Endothelial cell of umbilical vein (primary cell): ENCODE data around the gene DUSP28.

Source experiments
- EZH2 ChIP-seq: IDR thresholded peaks from 2 replicates; pipeline ENCODE4 v1.6.1; 2012; ENCODE audit warnings: borderline replicate concordance, low read depth, mild to moderate bottlenecking, moderate library complexity, low read length, inconsistent platforms; ENCODE audit not compliant: severe bottlenecking
- GATA2 ChIP-seq: IDR thresholded peaks from 2 replicates; pipeline ENCODE4 v1.7.0; 2011; ENCODE audit warnings: low read depth, mild to moderate bottlenecking, moderate library complexity, mixed read lengths, low read length; ENCODE audit not compliant: insufficient read length, insufficient read depth
- MYC ChIP-seq: IDR thresholded peaks from one replicate; pipeline ENCODE4 v1.6.1; 2011; ENCODE audit warnings: mild to moderate bottlenecking, low read depth, low read length
- POLR2A ChIP-seq: IDR thresholded peaks from 2 replicates; pipeline ENCODE4 v1.6.1; 2012; ENCODE audit warnings: low read depth, mild to moderate bottlenecking, control low read depth, low read length
- POLR2AphosphoS5 ChIP-seq: IDR thresholded peaks from 2 replicates; pipeline ENCODE4 v1.6.1; 2012; ENCODE audit warnings: low read depth, mild to moderate bottlenecking, control low read depth, low read length, moderate library complexity; ENCODE audit not compliant: insufficient read depth
- TF ChIP-seq, protein P1 (sequence below), 2 donors: IDR thresholded peaks; 1 replicate in 1 of 2; 2 replicates in 1 of 2; pipeline ENCODE4 v1.5.1; 2011; ENCODE audit warnings: low read length in 2 of 2, mild to moderate bottlenecking in 2 of 2, moderate library complexity in 2 of 2, control low read depth in 1 of 2, inconsistent platforms in 1 of 2, low read depth in 1 of 2; ENCODE audit not compliant: insufficient read depth in 1 of 2; ENCODE audit errors: extremely low read depth in 1 of 2
- TF ChIP-seq, protein P2 (sequence below): IDR thresholded peaks from 2 replicates; pipeline ENCODE4 v1.6.1; 2011; ENCODE audit not compliant: insufficient read depth, insufficient read length

DNA sequence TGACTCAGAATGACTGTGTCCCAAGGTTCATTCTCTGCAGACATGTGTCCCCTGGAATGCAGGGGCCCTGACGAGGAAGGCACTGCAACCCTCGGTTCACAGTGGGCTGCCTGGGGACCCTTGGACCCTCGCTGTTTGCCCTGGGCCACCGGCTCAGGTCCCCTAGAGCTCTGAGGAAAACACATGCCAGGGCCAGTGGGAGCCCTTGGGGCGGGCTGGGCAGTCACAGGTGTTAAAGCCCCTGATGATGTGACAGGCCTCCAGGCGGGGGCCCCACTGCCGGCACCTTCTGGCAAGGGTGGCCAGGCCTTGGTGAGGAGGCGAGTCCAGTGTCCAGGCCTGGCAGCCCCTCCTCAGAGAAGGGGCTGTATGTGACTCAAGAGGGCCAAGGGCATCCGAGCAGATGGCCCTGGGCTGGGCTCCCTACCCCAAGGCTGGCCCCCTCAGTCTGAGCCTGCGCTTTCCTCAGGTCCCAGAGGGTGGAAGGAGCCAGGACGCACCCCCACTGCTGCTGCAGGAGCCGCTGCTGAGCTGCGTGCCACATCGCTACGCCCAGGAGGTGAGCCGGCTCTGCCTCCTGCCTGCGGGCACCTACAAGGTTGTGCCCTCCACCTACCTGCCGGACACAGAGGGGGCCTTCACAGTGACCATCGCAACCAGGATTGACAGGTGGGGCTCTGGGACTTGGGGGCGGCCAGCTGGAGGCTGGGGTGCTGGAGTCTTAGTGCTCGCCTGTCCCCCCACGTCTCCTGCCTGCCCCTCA, 37.4 kb downstream of the DUSP28 start:
- TF ChIP-seq POLR2AphosphoS5 (no peak), GATA2 (no peak), POLR2A (no peak), EZH2 (no peak), MYC (no peak)
- TF ChIP-seq, protein P1, sequence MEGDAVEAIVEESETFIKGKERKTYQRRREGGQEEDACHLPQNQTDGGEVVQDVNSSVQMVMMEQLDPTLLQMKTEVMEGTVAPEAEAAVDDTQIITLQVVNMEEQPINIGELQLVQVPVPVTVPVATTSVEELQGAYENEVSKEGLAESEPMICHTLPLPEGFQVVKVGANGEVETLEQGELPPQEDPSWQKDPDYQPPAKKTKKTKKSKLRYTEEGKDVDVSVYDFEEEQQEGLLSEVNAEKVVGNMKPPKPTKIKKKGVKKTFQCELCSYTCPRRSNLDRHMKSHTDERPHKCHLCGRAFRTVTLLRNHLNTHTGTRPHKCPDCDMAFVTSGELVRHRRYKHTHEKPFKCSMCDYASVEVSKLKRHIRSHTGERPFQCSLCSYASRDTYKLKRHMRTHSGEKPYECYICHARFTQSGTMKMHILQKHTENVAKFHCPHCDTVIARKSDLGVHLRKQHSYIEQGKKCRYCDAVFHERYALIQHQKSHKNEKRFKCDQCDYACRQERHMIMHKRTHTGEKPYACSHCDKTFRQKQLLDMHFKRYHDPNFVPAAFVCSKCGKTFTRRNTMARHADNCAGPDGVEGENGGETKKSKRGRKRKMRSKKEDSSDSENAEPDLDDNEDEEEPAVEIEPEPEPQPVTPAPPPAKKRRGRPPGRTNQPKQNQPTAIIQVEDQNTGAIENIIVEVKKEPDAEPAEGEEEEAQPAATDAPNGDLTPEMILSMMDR (IDR thresholded peaks at IDR 0.05; ENCODE audit: extremely low read depth in 1 of 2, insufficient read depth in 1 of 2, low read depth in 1 of 2, low read length in 2 of 2): no peak
- TF ChIP-seq, protein P2, sequence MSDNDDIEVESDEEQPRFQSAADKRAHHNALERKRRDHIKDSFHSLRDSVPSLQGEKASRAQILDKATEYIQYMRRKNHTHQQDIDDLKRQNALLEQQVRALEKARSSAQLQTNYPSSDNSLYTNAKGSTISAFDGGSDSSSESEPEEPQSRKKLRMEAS: no peak
